HepG2 (cell line): ENCODE results near the gene IHH. TPM values are rescaled to one million over a fixed set of nuclear protein-coding genes. Genes with fewer than 3 reads are reported as not detected.

Source experiments
- AKAP8 ChIP-seq: sonication (generic); formaldehyde crosslinking; IDR thresholded peaks from 2 replicates; pipeline ENCODE4 v1.5.1; 2020; ENCODE audit warnings: mild to moderate bottlenecking, missing genetic modification reagents
- FOXO1 ChIP-seq: sonication (generic); formaldehyde crosslinking; IDR thresholded peaks from 2 replicates; pipeline ENCODE4 v1.4.0; 2020; ENCODE audit warnings: missing genetic modification reagents
- GPN1 ChIP-seq: sonication (generic); formaldehyde crosslinking; IDR thresholded peaks from 2 replicates; pipeline ENCODE4 v1.5.1; 2020; ENCODE audit warnings: missing genetic modification reagents, borderline replicate concordance
- GTF3A ChIP-seq: sonication (generic); formaldehyde crosslinking; conservative IDR thresholded peaks from 2 replicates; pipeline ENCODE4 v1.4.0; 2020; ENCODE audit warnings: mild to moderate bottlenecking, missing genetic modification reagents
- NFKBIZ ChIP-seq: IDR thresholded peaks from 2 replicates; pipeline ENCODE4 v1.6.1; 2018; ENCODE audit warnings: missing genetic modification reagents, missing compliant biosample characterization
- RAD51 ChIP-seq: fragments of 450-650 bp; IDR thresholded peaks from 2 replicates; pipeline ENCODE4 v1.6.1; 2016; ENCODE audit warnings: borderline replicate concordance
- RELA ChIP-seq: sonication (generic); formaldehyde crosslinking; IDR thresholded peaks from 2 replicates; pipeline ENCODE4 v1.4.0; 2020; ENCODE audit warnings: missing genetic modification reagents
- SMARCE1 ChIP-seq: fragments of 450-650 bp; IDR thresholded peaks from 2 replicates; pipeline ENCODE4 v1.6.1; 2017; ENCODE audit warnings: borderline replicate concordance
- SOX6 ChIP-seq, 2 experiments: fragments of 450-650 bp in 1 of 2; sonication (generic) in 1 of 2; formaldehyde crosslinking in 1 of 2; IDR thresholded peaks; 2 replicates each; pipeline versions ENCODE4 v1.4.0 to v1.6.1; 2017 to 2020; ENCODE audit warnings: antibody characterized with exemption in 1 of 2, mild to moderate bottlenecking in 1 of 2, missing genetic modification reagents in 1 of 2
- TFDP2 ChIP-seq: sonication (generic); formaldehyde crosslinking; IDR thresholded peaks from 2 replicates; pipeline ENCODE4 v1.4.0; 2020; ENCODE audit warnings: missing genetic modification reagents
- ZBTB14 ChIP-seq: sonication (generic); formaldehyde crosslinking; IDR thresholded peaks from 2 replicates; pipeline ENCODE4 v1.4.0; 2020; ENCODE audit warnings: missing genetic modification reagents
- ZNF10 ChIP-seq: sonication (generic); formaldehyde crosslinking; IDR thresholded peaks from 2 replicates; pipeline ENCODE4 v1.4.0; 2020; ENCODE audit warnings: mild to moderate bottlenecking, low read depth, missing genetic modification reagents, borderline replicate concordance
- ZNF142 ChIP-seq: sonication (generic); formaldehyde crosslinking; IDR thresholded peaks from 2 replicates; pipeline ENCODE4 v1.4.0; 2020; ENCODE audit warnings: missing genetic modification reagents
- ZNF251 ChIP-seq: sonication (generic); formaldehyde crosslinking; IDR thresholded peaks from 2 replicates; pipeline ENCODE4 v1.9.0; 2021; ENCODE audit warnings: mild to moderate bottlenecking, missing genetic modification reagents
- ZNF552 ChIP-seq: sonication (generic); formaldehyde crosslinking; IDR thresholded peaks from 2 replicates; pipeline ENCODE4 v1.9.0; 2022; ENCODE audit warnings: missing genetic modification reagents, mild to moderate bottlenecking, borderline replicate concordance
- ZNF687 ChIP-seq: sonication (generic); formaldehyde crosslinking; IDR thresholded peaks from 2 replicates; pipeline ENCODE4 v1.5.1; 2020; ENCODE audit warnings: mild to moderate bottlenecking, missing genetic modification reagents, moderate library complexity
- ZNF775 ChIP-seq: sonication (generic); formaldehyde crosslinking; IDR thresholded peaks from 2 replicates; pipeline ENCODE4 v1.4.0; 2020; ENCODE audit warnings: missing genetic modification reagents, mild to moderate bottlenecking, moderate library complexity, borderline replicate concordance
- polyA plus RNA-seq, 8 experiments: library from polyadenylated mRNA; depleted of rRNA in 3 of 8; stranded (reverse) in 7 of 8; unstranded in 1 of 8; fragments of >200 nt; fragmentation: Illumina TruSeq in 4 of 8; extraction: Trizol in 4 of 8; gene quantifications; 2 replicates each; pipeline versions ENCODE4 v1.2.1 to v1.2.3, GENCODE V29; 2011 to 2016; ENCODE audit warnings: low read depth in 4 of 8, missing spikeins in 1 of 8, mixed read lengths in 1 of 8; ENCODE audit not compliant: insufficient read depth in 1 of 8
- total RNA-seq, 5 experiments: library from RNA; depleted of rRNA; stranded (reverse); fragments of >200 nt; fragmentation: Illumina TruSeq; extraction: Trizol; gene quantifications; 2 replicates each; pipeline ENCODE4 v1.2.3, GENCODE V29; 2016; ENCODE audit warnings: low read depth in 1 of 5

The IHH gene
- total and polyA plus RNA-seq, 2 of the 13 experiments (the other 11 are each of a cell fraction or from before 2014, with no cell fraction given) = 0.42 TPM; not detected in 1

- no peak for TF ChIP-seq RAD51
- TF ChIP-seq SOX6 (IDR thresholded peaks at IDR 0.05) = no peak
- peak; percentile 100 for TF ChIP-seq SOX6 (CRISPR knock-in tag; IDR thresholded peaks at IDR 0.05)
- TF ChIP-seq TFDP2 (CRISPR knock-in tag) = no peak
- no peak for TF ChIP-seq NFKBIZ (CRISPR knock-in tag)
- no peak for TF ChIP-seq GTF3A (CRISPR knock-in tag)
- TF ChIP-seq ZNF142 (CRISPR knock-in tag) = no peak
- TF ChIP-seq SMARCE1 = no peak
- no peak for TF ChIP-seq ZNF10 (CRISPR knock-in tag)
- no peak for TF ChIP-seq ZNF251 (CRISPR knock-in tag)
- TF ChIP-seq ZBTB14 (CRISPR knock-in tag) = no peak
- TF ChIP-seq AKAP8 = 0 out of 2 replicates have a peak, but pooled peaks have one; percentile 27
- TF ChIP-seq GPN1 (CRISPR knock-in tag) = no peak
- peak; percentile 75 for TF ChIP-seq FOXO1 (CRISPR knock-in tag)
- no peak for TF ChIP-seq RELA (CRISPR knock-in tag)
- no peak for TF ChIP-seq ZNF552 (CRISPR knock-in tag)
- no peak for TF ChIP-seq ZNF775 (CRISPR knock-in tag)
- no peak for TF ChIP-seq ZNF687 (CRISPR knock-in tag)
Measured at GRCh38 chr2:219071131-219071816, 10.6 kb upstream of the IHH start (continued).
